Osteocyte (in vitro differentiated cells): ENCODE measurements around the gene MLLT6. TPM values are rescaled to one million over a fixed set of nuclear protein-coding genes. Genes with fewer than 3 reads are reported as not detected.

ENCODE experiments used
- DNase-seq: peaks from one replicate; pipeline ENCODE4 v3.0.0; 2021; ENCODE audit warnings: mixed read lengths; ENCODE audit not compliant: unreplicated experiment; ENCODE audit errors: extremely low spot score
- H3K27ac Mint-ChIP-seq: one replicate; pipeline ENCODE4 v1.8.0; 2021; ENCODE audit warnings: mild to moderate bottlenecking, mixed read lengths; ENCODE audit not compliant: unreplicated experiment
- H3K27me3 Mint-ChIP-seq: one replicate; pipeline ENCODE4 v1.8.0; 2021; ENCODE audit warnings: mixed read lengths; ENCODE audit not compliant: unreplicated experiment
- H3K36me3 Mint-ChIP-seq: one replicate; pipeline ENCODE4 v1.8.0; 2021; ENCODE audit warnings: mixed read lengths; ENCODE audit not compliant: unreplicated experiment
- H3K4me1 Mint-ChIP-seq: one replicate; pipeline ENCODE4 v1.8.0; 2021; ENCODE audit warnings: mixed read lengths; ENCODE audit not compliant: unreplicated experiment
- H3K4me3 Mint-ChIP-seq: one replicate; pipeline ENCODE4 v1.8.0; 2021; ENCODE audit warnings: mild to moderate bottlenecking, moderate library complexity, mixed read lengths; ENCODE audit not compliant: unreplicated experiment
- H3K9me3 Mint-ChIP-seq: one replicate; pipeline ENCODE4 v1.8.0; 2021; ENCODE audit warnings: mixed read lengths; ENCODE audit not compliant: unreplicated experiment
- CTCF ChIP-seq: fragments of 200-600 bp; sonication (generic); IDR thresholded peaks from 2 replicates; pipeline ENCODE4 v1.5.0; 2021; ENCODE audit warnings: antibody characterized with exemption, mild to moderate bottlenecking, moderate library complexity
- total RNA-seq: library from RNA; stranded (reverse); gene quantifications from 2 replicates; pipeline ENCODE4 v1.2.1, GENCODE V29; 2021

Gene MLLT6
- total RNA-seq, 1 donor from 2014 or later, result 107 TPM

- H3K36me3 Mint-ChIP-seq, result peaks cover 14% of the 10 kb centered on the region
- peak overlapping the region; percentile 91 for H3K27ac Mint-ChIP-seq
- no peaks in the 10 kb centered on the region for H3K27me3 Mint-ChIP-seq
- peaks cover 42% of the 10 kb centered on the region for H3K4me1 Mint-ChIP-seq
- H3K9me3 Mint-ChIP-seq, result no peaks in the 10 kb centered on the region
- no peak for TF ChIP-seq CTCF
- no peak for DNase-seq
- no peak overlapping the region for H3K4me3 Mint-ChIP-seq
These were observed 35.7 kb downstream of the MLLT6 start for GRCh38 chr17:38740806-38741205.

- Mint-ChIP-seq H3K36me3 (peaks cover 14% of the 10 kb centered on the region), H3K4me3 (no peak overlapping the region), H3K27me3 (no peaks in the 10 kb centered on the region), H3K4me1 (peaks cover 49% of the 10 kb centered on the region), H3K9me3 (no peaks in the 10 kb centered on the region), H3K27ac (peak overlapping the region; percentile 91)
- DNase-seq, result no peak
- TF ChIP-seq CTCF, result no peak
These were observed 36.4 kb downstream of the MLLT6 start for GRCh38 chr17:38741461-38741860.

DNA sequence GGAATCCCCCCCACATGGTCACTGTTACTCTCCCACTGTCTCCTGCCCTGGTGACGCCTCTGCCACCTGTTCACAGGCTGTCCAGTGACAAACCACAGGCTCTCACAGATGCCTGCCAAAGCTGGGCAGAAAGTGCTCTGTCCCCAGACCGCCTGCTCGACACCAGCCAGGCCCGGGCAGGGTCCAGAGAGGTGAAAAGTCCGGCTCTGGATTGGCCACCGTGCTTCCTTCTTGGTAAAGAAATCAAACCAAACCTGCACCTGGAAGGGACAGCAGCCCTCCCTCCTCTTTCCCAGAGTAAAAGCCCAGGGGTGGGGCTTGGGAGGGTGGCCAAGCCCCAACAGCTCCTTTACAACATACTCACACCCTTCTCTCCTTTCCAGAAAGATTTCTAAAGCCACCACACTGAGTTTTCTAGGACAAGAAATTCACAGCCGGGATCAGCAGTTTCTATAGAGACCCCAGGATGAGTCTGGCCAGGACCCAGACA is 36.9 kb downstream of the MLLT6 start:
- H3K4me1 Mint-ChIP-seq, result peaks cover 53% of the 10 kb centered on the region

DNA sequence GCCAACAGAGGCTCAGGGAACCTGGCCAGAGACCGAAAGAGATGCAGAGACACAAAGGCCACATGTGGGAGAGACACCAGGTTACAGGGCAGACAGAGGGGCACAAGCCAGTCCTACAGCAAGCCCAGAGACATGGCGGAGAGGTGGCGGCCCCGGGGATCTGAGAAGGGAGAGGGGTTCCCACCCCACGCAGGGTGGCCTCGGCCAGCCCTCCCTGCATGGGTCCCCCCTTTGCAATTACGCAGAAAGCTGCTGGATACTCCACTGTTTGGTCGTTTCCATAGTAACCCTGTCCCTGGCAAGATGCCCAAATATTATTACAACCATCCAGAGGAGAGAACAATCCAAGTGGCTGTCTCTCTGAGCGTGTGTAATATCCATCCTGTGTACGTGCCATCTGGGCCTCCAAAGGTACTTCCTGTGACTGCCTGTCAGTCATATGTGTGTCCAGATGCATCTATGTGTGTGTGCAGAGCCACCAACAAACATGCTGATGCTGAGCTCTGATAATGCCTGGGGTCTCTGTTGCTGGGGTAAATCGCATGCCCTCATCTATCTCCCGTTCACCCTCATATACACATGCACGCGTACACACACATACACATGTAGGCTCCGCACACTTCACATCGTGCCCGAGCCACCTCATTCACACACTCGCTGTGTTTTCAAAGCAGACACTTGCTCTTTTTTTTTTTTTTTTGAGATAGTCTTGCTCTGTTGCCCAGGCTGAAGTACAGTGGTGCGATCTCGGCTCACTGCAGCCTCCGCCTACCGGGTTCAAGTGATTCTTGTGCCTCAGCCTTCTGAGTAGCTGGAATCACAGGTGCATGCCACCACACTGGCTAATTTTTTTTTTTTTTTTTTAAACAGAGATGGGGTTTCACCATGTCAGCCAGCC is 37.6 kb downstream of the MLLT6 start:
- Mint-ChIP-seq H3K36me3 (peaks cover 14% of the 10 kb centered on the region), H3K4me1 (peaks cover 53% of the 10 kb centered on the region), H3K27ac (peak overlapping the region; percentile 91), H3K4me3 (no peak overlapping the region), H3K9me3 (no peaks in the 10 kb centered on the region), H3K27me3 (no peaks in the 10 kb centered on the region)
- no peak for TF ChIP-seq CTCF
- DNase-seq, result no peak

More for the DNA sequence above, 36.9 kb downstream of the MLLT6 start:
- Mint-ChIP-seq H3K27me3 (no peaks in the 10 kb centered on the region), H3K27ac (peak overlapping the region; percentile 91), H3K9me3 (no peaks in the 10 kb centered on the region), H3K4me3 (no peak overlapping the region), H3K36me3 (peaks cover 14% of the 10 kb centered on the region)
- no peak for DNase-seq
- TF ChIP-seq CTCF, result no peak

- Mint-ChIP-seq H3K4me3 (no peak overlapping the region), H3K27ac (peak overlapping the region; percentile 91), H3K9me3 (no peaks in the 10 kb centered on the region), H3K4me1 (peaks cover 53% of the 10 kb centered on the region), H3K36me3 (peaks cover 7% of the 10 kb centered on the region), H3K27me3 (no peaks in the 10 kb centered on the region)
- no peak for TF ChIP-seq CTCF
- no peak for DNase-seq
These were observed 38.6 kb downstream of the MLLT6 start for GRCh38 chr17:38743556-38744171.
